Measurements from ENCODE around the gene MATCAP1. TPM values are rescaled to one million over a fixed set of nuclear protein-coding genes. Genes with fewer than 3 reads are reported as not detected.

Gene MATCAP1
- total RNA-seq, 1 experiment from 2014 or later: 8.5 TPM

- DNase-seq: no peak
- H3K27me3 ChIP-seq: no peaks in the 10 kb centered on the region
- no peak overlapping the region for H3K4me3 ChIP-seq
- H3K36me3 ChIP-seq: peaks cover 28% of the 10 kb centered on the region
- H3K9me3 ChIP-seq: no peaks in the 10 kb centered on the region
Measured at GRCh38 chr16:67198238-67198734, 14.5 kb upstream of the MATCAP1 start.

DNA sequence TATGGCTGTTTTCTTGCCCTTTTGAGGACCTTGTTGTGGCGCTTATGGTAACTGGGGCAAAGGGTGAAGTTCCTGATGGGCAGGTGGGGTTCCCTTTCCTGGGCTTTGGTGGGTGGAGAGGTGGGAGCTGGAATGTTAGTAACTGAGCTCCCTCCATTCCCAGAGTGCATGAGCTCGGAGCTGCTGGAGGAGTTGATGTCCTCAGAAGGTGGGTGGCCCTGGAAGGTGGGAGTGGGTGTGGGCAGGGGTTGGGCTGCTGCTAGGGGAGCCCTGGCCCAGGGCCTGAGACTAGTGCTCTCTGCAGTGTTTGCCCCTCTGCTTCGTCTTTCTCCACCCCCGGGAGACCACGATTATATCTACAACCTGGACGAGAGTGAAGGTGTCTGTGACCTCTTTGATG is 13.9 kb upstream of the MATCAP1 start:
- H3K27me3 ChIP-seq: no peaks in the 10 kb centered on the region
- peaks cover 28% of the 10 kb centered on the region for H3K36me3 ChIP-seq
- no peak overlapping the region for H3K4me3 ChIP-seq
- DNase-seq: no peak
- H3K9me3 ChIP-seq: no peaks in the 10 kb centered on the region

GRCh38 chr16:67196881-67197280 is 13.1 kb upstream of the MATCAP1 start:
- no peak for DNase-seq
- H3K9me3 ChIP-seq: no peaks in the 10 kb centered on the region
- no peak overlapping the region for H3K4me3 ChIP-seq
- H3K27me3 ChIP-seq: no peaks in the 10 kb centered on the region
- H3K36me3 ChIP-seq: peaks cover 28% of the 10 kb centered on the region

- no peak for DNase-seq
- Histone ChIP-seq H3K4me3 (no peak overlapping the region), H3K36me3 (peaks cover 28% of the 10 kb centered on the region), H3K9me3 (no peaks in the 10 kb centered on the region), H3K27me3 (no peaks in the 10 kb centered on the region)
Measured at GRCh38 chr16:67195676-67196075, 11.9 kb upstream of the MATCAP1 start.

GRCh38 chr16:67194260-67194659 is 10.5 kb upstream of the MATCAP1 start:
- peaks cover 28% of the 10 kb centered on the region for H3K36me3 ChIP-seq
- no peaks in the 10 kb centered on the region for H3K9me3 ChIP-seq
- H3K4me3 ChIP-seq: no peak overlapping the region

GRCh38 chr16:67193536-67193935 is 9.8 kb upstream of the MATCAP1 start:
- Histone ChIP-seq H3K36me3 (peaks cover 28% of the 10 kb centered on the region), H3K9me3 (no peaks in the 10 kb centered on the region), H3K4me3 (peak overlapping the region; percentile 81), H3K27me3 (no peaks in the 10 kb centered on the region)
- DNase-seq: no peak

More at GRCh38 chr16:67194260-67194659, 10.5 kb upstream of the MATCAP1 start:
- DNase-seq: no peak
- no peaks in the 10 kb centered on the region for H3K27me3 ChIP-seq

DNA sequence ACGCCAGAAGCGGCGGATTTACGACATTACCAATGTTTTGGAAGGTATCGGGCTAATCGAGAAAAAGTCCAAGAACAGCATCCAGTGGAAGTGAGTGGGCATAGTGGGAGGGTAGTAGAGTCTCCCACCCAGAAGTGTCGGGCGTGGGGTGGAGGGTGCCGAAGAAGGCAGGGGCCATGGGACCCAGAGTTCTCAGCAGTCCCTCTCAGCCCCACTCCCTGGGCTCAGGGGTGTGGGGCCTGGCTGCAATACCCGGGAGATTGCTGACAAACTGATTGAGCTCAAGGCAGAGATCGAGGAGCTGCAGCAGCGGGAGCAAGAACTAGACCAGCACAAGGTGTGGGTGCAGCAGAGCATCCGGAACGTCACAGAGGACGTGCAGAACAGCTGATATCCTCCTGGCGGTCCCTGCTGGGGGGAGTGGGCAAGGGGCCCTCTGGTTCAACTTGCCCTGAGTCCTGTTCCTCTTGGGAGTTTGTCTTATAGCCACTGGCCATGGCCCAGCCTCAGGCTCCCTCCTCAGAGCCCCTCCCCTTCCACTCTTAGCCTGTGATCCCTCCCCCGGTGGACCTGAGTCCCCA is 9.1 kb upstream of the MATCAP1 start:
- H3K27me3 ChIP-seq: no peaks in the 10 kb centered on the region
- DNase-seq: no peak
- H3K9me3 ChIP-seq: no peaks in the 10 kb centered on the region
- H3K4me3 ChIP-seq: peak overlapping the region; percentile 81
- peaks cover 28% of the 10 kb centered on the region for H3K36me3 ChIP-seq

- H3K27me3 ChIP-seq: no peaks in the 10 kb centered on the region
- H3K4me3 ChIP-seq: peak within 1 kb of the TSS; percentile 81
- DNase-seq: peak; percentile 86
- H3K9me3 ChIP-seq: no peaks in the 10 kb centered on the region
- peaks cover 26% of the 10 kb centered on the region for H3K36me3 ChIP-seq
Measured at GRCh38 chr16:67191995-67192681, 8.4 kb upstream of the MATCAP1 start, which contains the start of gene E2F4. TSS of gene E2F4 (plus strand) at chr16:67192155. CDS start at chr16:67192228, 73 bp downstream.

- no peaks in the 10 kb centered on the region for H3K27me3 ChIP-seq
- peaks cover 20% of the 10 kb centered on the region for H3K36me3 ChIP-seq
- DNase-seq: no peak
- no peaks in the 10 kb centered on the region for H3K9me3 ChIP-seq
- H3K4me3 ChIP-seq: peak overlapping the region; percentile 81
Measured at GRCh38 chr16:67191411-67191994, 7.7 kb upstream of the MATCAP1 start.

DNA sequence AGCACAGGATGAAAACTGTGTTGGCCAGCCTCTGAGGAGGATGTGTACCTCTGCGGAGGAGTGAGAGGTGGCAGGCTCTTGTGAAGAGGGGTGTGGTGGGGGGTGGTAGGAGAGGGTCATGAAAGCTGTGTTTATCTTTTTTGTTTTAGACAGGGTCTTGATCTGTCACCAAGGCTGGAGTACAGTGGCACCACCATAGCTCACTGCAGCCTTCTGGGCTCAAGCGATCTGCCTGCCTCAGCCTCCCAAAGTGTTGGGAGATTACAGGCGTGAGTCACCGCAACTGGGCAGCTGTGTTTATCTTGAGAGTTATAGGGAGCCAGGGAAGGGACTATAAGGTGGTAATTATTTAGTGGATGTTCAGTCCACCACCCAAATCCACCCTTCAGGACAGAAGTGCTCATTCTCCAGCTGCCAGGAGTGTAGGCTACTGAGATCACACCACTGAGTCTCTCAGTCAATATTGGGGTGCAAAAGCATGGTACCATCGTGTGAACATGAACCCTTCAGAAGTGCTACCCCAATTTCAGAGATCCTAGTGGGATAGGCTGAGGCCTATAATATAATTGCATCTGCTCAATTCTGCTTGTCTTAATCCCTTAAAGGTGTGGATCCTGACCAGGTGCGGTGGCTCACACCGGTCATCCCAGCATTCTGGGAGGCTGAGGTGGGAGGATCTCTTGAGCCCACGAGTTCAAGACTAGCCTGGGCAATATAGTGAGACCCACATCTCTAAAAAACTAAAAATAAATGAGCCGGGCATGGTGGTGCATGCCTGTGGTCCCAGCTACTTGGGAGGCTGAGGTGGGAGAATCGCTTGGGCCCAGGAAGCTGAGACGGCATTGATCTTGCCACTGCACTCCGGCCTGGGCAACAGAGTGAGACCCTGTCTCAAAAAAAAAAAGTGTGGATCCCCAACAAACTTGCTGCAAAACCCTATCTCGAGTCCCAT is 7.0 kb upstream of the MATCAP1 start:
- no peak overlapping the region for H3K4me3 ChIP-seq
- H3K27me3 ChIP-seq: no peaks in the 10 kb centered on the region
- H3K9me3 ChIP-seq: no peaks in the 10 kb centered on the region
- peak; percentile 48 for DNase-seq
- peaks cover 16% of the 10 kb centered on the region for H3K36me3 ChIP-seq

GRCh38 chr16:67190041-67190440 is 6.3 kb upstream of the MATCAP1 start, which contains the start of gene EXOC3L1:
TSS of gene EXOC3L1 (minus strand) at chr16:67190136. CDS start at chr16:67189676, 460 bp downstream.
- H3K36me3 ChIP-seq: peaks cover 10% of the 10 kb centered on the region
- no peaks in the 10 kb centered on the region for H3K27me3 ChIP-seq
- no peak for DNase-seq
- no peak within 1 kb of the TSS for H3K4me3 ChIP-seq
- H3K9me3 ChIP-seq: no peaks in the 10 kb centered on the region

GRCh38 chr16:67188798-67189197 is 5.0 kb upstream of the MATCAP1 start:
- Histone ChIP-seq H3K36me3 (no peaks in the 10 kb centered on the region; the same call in none of the 2 replicates), H3K9me3 (no peaks in the 10 kb centered on the region), H3K4me3 (no peak overlapping the region), H3K27me3 (no peaks in the 10 kb centered on the region)
- no peak for DNase-seq

GRCh38 chr16:67188323-67188722 is 4.6 kb upstream of the MATCAP1 start:
- Histone ChIP-seq H3K27me3 (no peaks in the 10 kb centered on the region), H3K36me3 (no peaks in the 10 kb centered on the region; the same call in 1 of the 2 replicates), H3K4me3 (no peak overlapping the region), H3K9me3 (no peaks in the 10 kb centered on the region)
- DNase-seq: no peak

- no peaks in the 10 kb centered on the region for H3K36me3 ChIP-seq
- H3K9me3 ChIP-seq: no peaks in the 10 kb centered on the region
- H3K27me3 ChIP-seq: no peaks in the 10 kb centered on the region
- H3K4me3 ChIP-seq: no peak overlapping the region
- no peak for DNase-seq
Measured at GRCh38 chr16:67187175-67187890, 3.6 kb upstream of the MATCAP1 start.

GRCh38 chr16:67186550-67186950 is 2.8 kb upstream of the MATCAP1 start:
- Histone ChIP-seq H3K36me3 (no peaks in the 10 kb centered on the region), H3K27me3 (no peaks in the 10 kb centered on the region), H3K4me3 (no peak overlapping the region), H3K9me3 (no peaks in the 10 kb centered on the region)
- peak; percentile 49 for DNase-seq

DNA sequence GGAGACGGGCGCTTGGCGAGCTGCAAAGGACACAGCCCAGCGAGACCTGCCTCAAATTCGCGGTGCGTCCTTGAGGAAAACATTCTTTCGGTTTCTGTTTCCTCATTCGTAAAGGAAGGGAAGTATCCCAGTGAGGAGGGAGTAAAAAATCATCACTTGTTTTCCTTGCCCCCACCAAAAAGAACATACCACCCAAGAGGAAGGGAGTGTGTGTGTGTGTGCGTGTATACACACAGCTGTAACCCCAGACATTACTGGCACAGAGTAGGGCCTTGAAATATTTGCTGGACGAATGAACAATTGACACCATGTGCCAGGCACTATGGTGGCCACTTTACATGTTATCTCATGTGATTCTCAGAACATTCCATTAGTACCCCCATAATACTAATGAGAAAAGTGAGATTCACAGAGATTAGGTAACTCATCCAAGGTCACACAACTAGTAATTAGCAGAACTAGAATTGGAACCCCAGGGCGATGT is 1.9 kb upstream of the MATCAP1 start:
- Histone ChIP-seq H3K27me3 (no peaks in the 10 kb centered on the region), H3K4me3 (no peak overlapping the region), H3K36me3 (no peaks in the 10 kb centered on the region), H3K9me3 (no peaks in the 10 kb centered on the region)
- DNase-seq: no peak
